HEK293 (cell line): ENCODE measurements around the gene SENP1.

Experiments used
- BCL11A ChIP-seq: fragments of 450-650 bp; formaldehyde crosslinking; IDR thresholded peaks from 2 replicates; pipeline ENCODE4 v1.5.1; 2016; ENCODE audit warnings: low read depth, missing biosample characterization, missing genetic modification characterization
- GLIS1 ChIP-seq: fragments of 450-650 bp; formaldehyde crosslinking; IDR thresholded peaks from 2 replicates; pipeline ENCODE4 v1.5.1; 2016; ENCODE audit warnings: missing biosample characterization, missing genetic modification characterization
- KLF1 ChIP-seq: fragments of 450-650 bp; formaldehyde crosslinking; IDR thresholded peaks from 2 replicates; pipeline ENCODE4 v1.5.1; 2016; ENCODE audit warnings: missing biosample characterization, missing genetic modification characterization
- KLF16 ChIP-seq: fragments of 450-650 bp; formaldehyde crosslinking; IDR thresholded peaks from 2 replicates; pipeline ENCODE4 v1.5.1; 2017; ENCODE audit warnings: missing biosample characterization, missing genetic modification characterization
- KLF7 ChIP-seq: fragments of 450-650 bp; formaldehyde crosslinking; IDR thresholded peaks from 2 replicates; pipeline ENCODE4 v1.5.1; 2016; ENCODE audit warnings: missing biosample characterization, missing genetic modification characterization, borderline replicate concordance
- KLF8 ChIP-seq: fragments of 450-650 bp; formaldehyde crosslinking; IDR thresholded peaks from 2 replicates; pipeline ENCODE4 v1.5.1; 2016; ENCODE audit warnings: missing biosample characterization, missing genetic modification characterization
- ZBTB11 ChIP-seq: fragments of 450-650 bp; formaldehyde crosslinking; conservative IDR thresholded peaks from 2 replicates; pipeline ENCODE4 v1.5.1; 2016; ENCODE audit warnings: low read depth, missing biosample characterization, missing genetic modification characterization
- ZBTB20 ChIP-seq: fragments of 450-650 bp; formaldehyde crosslinking; IDR thresholded peaks from 2 replicates; pipeline ENCODE4 v1.5.1; 2016; ENCODE audit warnings: missing biosample characterization, missing genetic modification characterization
- ZNF133 ChIP-seq: fragments of 450-650 bp; formaldehyde crosslinking; IDR thresholded peaks from 2 replicates; pipeline ENCODE4 v1.5.1; 2016; ENCODE audit warnings: missing biosample characterization, missing genetic modification characterization
- ZNF2 ChIP-seq: fragments of 450-650 bp; formaldehyde crosslinking; IDR thresholded peaks from 2 replicates; pipeline ENCODE4 v1.5.1; 2016; ENCODE audit warnings: missing biosample characterization, missing genetic modification characterization
- ZNF24 ChIP-seq: fragments of 450-650 bp; formaldehyde crosslinking; IDR thresholded peaks from 2 replicates; pipeline ENCODE4 v1.5.1; 2016; ENCODE audit warnings: missing biosample characterization, missing genetic modification characterization
- ZNF335 ChIP-seq: fragments of 450-650 bp; formaldehyde crosslinking; conservative IDR thresholded peaks from 2 replicates; pipeline ENCODE4 v1.5.1; 2016; ENCODE audit warnings: missing biosample characterization, missing genetic modification characterization
- ZNF350 ChIP-seq: fragments of 450-650 bp; formaldehyde crosslinking; IDR thresholded peaks from 2 replicates; pipeline ENCODE4 v1.5.0; 2017; ENCODE audit warnings: missing biosample characterization, mild to moderate bottlenecking, missing genetic modification characterization
- ZNF394 ChIP-seq: fragments of 450-650 bp; formaldehyde crosslinking; IDR thresholded peaks from 2 replicates; pipeline ENCODE4 v1.5.1; 2016; ENCODE audit warnings: missing biosample characterization, missing genetic modification characterization, mild to moderate bottlenecking, moderate library complexity, borderline replicate concordance
- ZNF510 ChIP-seq: fragments of 450-650 bp; formaldehyde crosslinking; IDR thresholded peaks from 2 replicates; pipeline ENCODE4 v1.5.1; 2018; ENCODE audit warnings: mild to moderate bottlenecking, missing genetic modification characterization, missing biosample characterization; ENCODE audit not compliant: insufficient replicate concordance
- ZNF600 ChIP-seq: fragments of 450-650 bp; formaldehyde crosslinking; IDR thresholded peaks from 2 replicates; pipeline ENCODE4 v1.5.1; 2016; ENCODE audit warnings: missing biosample characterization, missing genetic modification characterization
- ZNF629 ChIP-seq: fragments of 450-650 bp; formaldehyde crosslinking; IDR thresholded peaks from 2 replicates; pipeline ENCODE4 v1.5.1; 2017; ENCODE audit warnings: missing biosample characterization, missing genetic modification characterization
- ZNF776 ChIP-seq: fragments of 450-650 bp; formaldehyde crosslinking; IDR thresholded peaks from 2 replicates; pipeline ENCODE4 v1.5.0; 2017; ENCODE audit warnings: missing biosample characterization, missing genetic modification characterization, borderline replicate concordance
- ZNF843 ChIP-seq: fragments of 450-650 bp; formaldehyde crosslinking; IDR thresholded peaks from 2 replicates; pipeline ENCODE4 v1.5.1; 2016; ENCODE audit warnings: missing biosample characterization, missing genetic modification characterization
- ZSCAN30 ChIP-seq: fragments of 450-650 bp; IDR thresholded peaks from 2 replicates; pipeline ENCODE4 v1.5.1; 2018; ENCODE audit warnings: missing biosample characterization, mild to moderate bottlenecking, missing genetic modification characterization, moderate library complexity
- TF ChIP-seq, protein P1 (sequence below): fragments of 450-650 bp; formaldehyde crosslinking; IDR thresholded peaks from 2 replicates; pipeline ENCODE4 v1.5.1; 2017; ENCODE audit warnings: missing biosample characterization, missing genetic modification characterization
- TF ChIP-seq, protein P2 (sequence below): fragments of 450-650 bp; formaldehyde crosslinking; IDR thresholded peaks from 2 replicates; pipeline ENCODE4 v1.5.1; 2017; ENCODE audit warnings: missing biosample characterization, missing genetic modification characterization
- TF ChIP-seq, protein P3 (sequence below): fragments of 450-650 bp; formaldehyde crosslinking; IDR thresholded peaks from 2 replicates; pipeline ENCODE4 v1.5.1; 2016; ENCODE audit warnings: missing biosample characterization, missing genetic modification characterization
- TF ChIP-seq, protein P4 (sequence below): fragments of 450-650 bp; formaldehyde crosslinking; IDR thresholded peaks from 2 replicates; pipeline ENCODE4 v1.5.1; 2016; ENCODE audit warnings: missing biosample characterization, missing genetic modification characterization
- TF ChIP-seq, protein P5 (sequence below): fragments of 450-650 bp; formaldehyde crosslinking; optimal IDR thresholded peaks from 2 replicates; pipeline ENCODE3; 2016; ENCODE audit warnings: missing biosample characterization, mild to moderate bottlenecking, missing genetic modification characterization

The SENP1 gene

DNA sequence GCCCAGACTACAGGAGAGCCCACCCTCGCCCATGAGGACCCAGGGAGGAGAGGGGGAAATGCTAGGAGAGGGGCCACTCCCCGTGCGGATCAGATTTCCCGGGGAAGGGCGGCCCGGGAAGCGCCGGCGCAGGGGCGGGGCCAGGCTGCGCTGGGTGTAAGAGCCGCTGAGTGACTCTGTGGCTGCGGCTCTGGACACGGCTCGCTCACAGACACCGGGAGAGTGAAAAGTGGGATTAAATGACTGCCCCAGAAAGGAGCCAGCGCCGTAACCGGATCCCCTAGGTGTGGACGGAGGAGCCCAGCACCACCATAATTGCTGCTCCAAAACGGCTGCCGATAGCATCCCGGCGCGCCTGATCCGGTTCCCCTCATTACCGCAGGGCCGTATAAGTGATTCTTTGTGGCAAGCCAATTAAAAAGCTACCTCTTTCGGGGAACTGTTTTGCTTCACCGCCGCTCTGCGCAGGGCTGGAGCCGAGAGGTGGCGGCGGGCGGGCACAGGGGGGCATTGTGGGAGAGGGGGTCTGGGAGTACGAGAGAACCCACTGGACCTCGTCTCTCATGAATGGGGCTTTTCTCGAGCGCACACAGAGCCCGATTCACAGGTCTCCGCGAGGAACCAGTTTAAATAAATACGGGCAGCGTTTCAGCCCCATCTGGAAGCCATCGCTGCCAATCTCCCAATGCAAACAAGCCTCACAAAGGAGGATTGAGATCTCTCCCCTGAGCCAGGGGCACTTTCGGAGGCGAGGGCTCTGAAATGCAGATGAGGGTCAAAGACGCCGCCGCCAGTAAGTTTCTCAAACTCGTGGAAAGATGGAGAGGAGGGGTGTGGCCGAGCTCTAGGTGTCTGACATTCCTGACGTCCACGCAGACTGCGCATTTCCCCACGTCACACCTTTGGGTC lies 104.1 kb downstream of the SENP1 start (continued):
- TF ChIP-seq ZNF629 (tag by site-specific recombination) (peak; percentile 53), ZBTB11 (peak; percentile 49; the same call in 1 of the 2 replicates), GLIS1 (tag by site-specific recombination) (peak; percentile 12; the same call in 1 of the 2 replicates), KLF16 (tag by site-specific recombination) (peak; percentile 27; the same call in 1 of the 2 replicates), KLF1 (tag by site-specific recombination) (peak; percentile 97), ZNF2 (tag by site-specific recombination) (peak; percentile 23; the same call in 1 of the 2 replicates), ZNF350 (tag by site-specific recombination) (no peak), ZNF776 (no peak), KLF8 (tag by site-specific recombination) (peak; percentile 90), BCL11A (tag by site-specific recombination) (no peak), ZNF600 (tag by site-specific recombination) (peak; percentile 92), ZNF843 (tag by site-specific recombination) (no peak), ZNF510 (tag by site-specific recombination) (no peak), ZNF24 (peak; percentile 60), ZSCAN30 (tag by site-specific recombination) (0 out of 2 replicates have a peak, but pooled peaks have one; percentile 59), ZNF335 (tag by site-specific recombination) (peak; percentile 94), ZNF394 (tag by site-specific recombination) (peak; percentile 55), KLF7 (tag by site-specific recombination) (peak; percentile 82; the same call in 1 of the 2 replicates), ZNF133 (tag by site-specific recombination) (no peak), ZBTB20 (tag by site-specific recombination) (peak; percentile 84)
- TF ChIP-seq, protein P1, sequence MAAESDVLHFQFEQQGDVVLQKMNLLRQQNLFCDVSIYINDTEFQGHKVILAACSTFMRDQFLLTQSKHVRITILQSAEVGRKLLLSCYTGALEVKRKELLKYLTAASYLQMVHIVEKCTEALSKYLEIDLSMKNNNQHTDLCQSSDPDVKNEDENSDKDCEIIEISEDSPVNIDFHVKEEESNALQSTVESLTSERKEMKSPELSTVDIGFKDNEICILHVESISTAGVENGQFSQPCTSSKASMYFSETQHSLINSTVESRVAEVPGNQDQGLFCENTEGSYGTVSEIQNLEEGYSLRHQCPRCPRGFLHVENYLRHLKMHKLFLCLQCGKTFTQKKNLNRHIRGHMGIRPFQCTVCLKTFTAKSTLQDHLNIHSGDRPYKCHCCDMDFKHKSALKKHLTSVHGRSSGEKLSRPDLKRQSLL = peak; percentile 93
- TF ChIP-seq, protein P2, sequence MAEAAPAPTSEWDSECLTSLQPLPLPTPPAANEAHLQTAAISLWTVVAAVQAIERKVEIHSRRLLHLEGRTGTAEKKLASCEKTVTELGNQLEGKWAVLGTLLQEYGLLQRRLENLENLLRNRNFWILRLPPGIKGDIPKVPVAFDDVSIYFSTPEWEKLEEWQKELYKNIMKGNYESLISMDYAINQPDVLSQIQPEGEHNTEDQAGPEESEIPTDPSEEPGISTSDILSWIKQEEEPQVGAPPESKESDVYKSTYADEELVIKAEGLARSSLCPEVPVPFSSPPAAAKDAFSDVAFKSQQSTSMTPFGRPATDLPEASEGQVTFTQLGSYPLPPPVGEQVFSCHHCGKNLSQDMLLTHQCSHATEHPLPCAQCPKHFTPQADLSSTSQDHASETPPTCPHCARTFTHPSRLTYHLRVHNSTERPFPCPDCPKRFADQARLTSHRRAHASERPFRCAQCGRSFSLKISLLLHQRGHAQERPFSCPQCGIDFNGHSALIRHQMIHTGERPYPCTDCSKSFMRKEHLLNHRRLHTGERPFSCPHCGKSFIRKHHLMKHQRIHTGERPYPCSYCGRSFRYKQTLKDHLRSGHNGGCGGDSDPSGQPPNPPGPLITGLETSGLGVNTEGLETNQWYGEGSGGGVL (tag by site-specific recombination) = peak; percentile 97
- TF ChIP-seq, protein P3, sequence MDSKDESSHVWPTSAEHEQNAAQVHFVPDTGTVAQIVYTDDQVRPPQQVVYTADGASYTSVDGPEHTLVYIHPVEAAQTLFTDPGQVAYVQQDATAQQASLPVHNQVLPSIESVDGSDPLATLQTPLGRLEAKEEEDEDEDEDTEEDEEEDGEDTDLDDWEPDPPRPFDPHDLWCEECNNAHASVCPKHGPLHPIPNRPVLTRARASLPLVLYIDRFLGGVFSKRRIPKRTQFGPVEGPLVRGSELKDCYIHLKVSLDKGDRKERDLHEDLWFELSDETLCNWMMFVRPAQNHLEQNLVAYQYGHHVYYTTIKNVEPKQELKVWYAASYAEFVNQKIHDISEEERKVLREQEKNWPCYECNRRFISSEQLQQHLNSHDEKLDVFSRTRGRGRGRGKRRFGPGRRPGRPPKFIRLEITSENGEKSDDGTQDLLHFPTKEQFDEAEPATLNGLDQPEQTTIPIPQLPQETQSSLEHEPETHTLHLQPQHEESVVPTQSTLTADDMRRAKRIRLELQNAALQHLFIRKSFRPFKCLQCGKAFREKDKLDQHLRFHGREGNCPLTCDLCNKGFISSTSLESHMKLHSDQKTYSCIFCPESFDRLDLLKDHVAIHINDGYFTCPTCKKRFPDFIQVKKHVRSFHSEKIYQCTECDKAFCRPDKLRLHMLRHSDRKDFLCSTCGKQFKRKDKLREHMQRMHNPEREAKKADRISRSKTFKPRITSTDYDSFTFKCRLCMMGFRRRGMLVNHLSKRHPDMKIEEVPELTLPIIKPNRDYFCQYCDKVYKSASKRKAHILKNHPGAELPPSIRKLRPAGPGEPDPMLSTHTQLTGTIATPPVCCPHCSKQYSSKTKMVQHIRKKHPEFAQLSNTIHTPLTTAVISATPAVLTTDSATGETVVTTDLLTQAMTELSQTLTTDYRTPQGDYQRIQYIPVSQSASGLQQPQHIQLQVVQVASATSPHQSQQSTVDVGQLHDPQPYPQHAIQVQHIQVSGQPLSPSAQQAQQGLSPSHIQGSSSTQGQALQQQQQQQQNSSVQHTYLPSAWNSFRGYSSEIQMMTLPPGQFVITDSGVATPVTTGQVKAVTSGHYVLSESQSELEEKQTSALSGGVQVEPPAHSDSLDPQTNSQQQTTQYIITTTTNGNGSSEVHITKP (tag by site-specific recombination) = peak; percentile 97; the same call in 1 of the 2 replicates
- TF ChIP-seq, protein P4, sequence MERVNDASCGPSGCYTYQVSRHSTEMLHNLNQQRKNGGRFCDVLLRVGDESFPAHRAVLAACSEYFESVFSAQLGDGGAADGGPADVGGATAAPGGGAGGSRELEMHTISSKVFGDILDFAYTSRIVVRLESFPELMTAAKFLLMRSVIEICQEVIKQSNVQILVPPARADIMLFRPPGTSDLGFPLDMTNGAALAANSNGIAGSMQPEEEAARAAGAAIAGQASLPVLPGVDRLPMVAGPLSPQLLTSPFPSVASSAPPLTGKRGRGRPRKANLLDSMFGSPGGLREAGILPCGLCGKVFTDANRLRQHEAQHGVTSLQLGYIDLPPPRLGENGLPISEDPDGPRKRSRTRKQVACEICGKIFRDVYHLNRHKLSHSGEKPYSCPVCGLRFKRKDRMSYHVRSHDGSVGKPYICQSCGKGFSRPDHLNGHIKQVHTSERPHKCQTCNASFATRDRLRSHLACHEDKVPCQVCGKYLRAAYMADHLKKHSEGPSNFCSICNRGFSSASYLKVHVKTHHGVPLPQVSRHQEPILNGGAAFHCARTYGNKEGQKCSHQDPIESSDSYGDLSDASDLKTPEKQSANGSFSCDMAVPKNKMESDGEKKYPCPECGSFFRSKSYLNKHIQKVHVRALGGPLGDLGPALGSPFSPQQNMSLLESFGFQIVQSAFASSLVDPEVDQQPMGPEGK = peak; percentile 94
- TF ChIP-seq, protein P5, sequence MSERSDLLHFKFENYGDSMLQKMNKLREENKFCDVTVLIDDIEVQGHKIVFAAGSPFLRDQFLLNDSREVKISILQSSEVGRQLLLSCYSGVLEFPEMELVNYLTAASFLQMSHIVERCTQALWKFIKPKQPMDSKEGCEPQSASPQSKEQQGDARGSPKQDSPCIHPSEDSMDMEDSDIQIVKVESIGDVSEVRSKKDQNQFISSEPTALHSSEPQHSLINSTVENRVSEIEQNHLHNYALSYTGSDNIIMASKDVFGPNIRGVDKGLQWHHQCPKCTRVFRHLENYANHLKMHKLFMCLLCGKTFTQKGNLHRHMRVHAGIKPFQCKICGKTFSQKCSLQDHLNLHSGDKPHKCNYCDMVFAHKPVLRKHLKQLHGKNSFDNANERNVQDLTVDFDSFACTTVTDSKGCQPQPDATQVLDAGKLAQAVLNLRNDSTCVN (tag by site-specific recombination) = peak; percentile 57
